ENCODE data around the gene HSPB2.

- TF ChIP-seq CTCF (IDR thresholded peaks at IDR 0.05) (no peak), POLR2A (IDR thresholded peaks at IDR 0.05) (no peak)
Measured at GRCh38 chr11:111917312-111917711, 4.8 kb downstream of the HSPB2 start.
